HG03558 (cell line): Measurements from ENCODE around the gene ALDH1A1.

Source experiments
- ATAC-seq: cut with Tn5 transposase; IDR thresholded peaks from one replicate; pipeline ENCODE4 v1.9.1; 2021; ENCODE audit warnings: moderate number of reproducible peaks; ENCODE audit not compliant: unreplicated experiment; ENCODE audit errors: extremely low read depth

ALDH1A1 gene

DNA sequence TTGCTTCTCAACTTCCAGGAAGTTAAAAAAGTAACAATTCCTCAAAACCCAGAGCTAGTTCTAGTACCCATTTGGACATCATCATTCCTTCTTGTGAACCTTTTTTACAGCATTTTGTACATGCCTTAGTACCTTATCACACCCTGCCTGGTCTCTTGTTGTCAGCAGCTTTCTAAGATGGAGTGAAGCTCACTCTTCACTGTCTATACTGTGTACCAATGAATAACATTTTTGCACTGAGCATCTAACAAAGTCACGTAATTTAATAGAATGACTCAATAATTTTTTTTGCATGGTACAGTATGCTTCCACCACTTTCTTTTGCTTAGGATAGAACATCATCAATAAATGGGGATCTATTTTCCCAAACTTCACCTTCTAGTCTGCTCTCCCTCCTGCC lies 29.8 kb downstream of the ALDH1A1 start:
- no peak for ATAC-seq

- no peak for ATAC-seq
These were observed 30.8 kb downstream of the ALDH1A1 start for GRCh38 chr9:72921888-72922654.

DNA sequence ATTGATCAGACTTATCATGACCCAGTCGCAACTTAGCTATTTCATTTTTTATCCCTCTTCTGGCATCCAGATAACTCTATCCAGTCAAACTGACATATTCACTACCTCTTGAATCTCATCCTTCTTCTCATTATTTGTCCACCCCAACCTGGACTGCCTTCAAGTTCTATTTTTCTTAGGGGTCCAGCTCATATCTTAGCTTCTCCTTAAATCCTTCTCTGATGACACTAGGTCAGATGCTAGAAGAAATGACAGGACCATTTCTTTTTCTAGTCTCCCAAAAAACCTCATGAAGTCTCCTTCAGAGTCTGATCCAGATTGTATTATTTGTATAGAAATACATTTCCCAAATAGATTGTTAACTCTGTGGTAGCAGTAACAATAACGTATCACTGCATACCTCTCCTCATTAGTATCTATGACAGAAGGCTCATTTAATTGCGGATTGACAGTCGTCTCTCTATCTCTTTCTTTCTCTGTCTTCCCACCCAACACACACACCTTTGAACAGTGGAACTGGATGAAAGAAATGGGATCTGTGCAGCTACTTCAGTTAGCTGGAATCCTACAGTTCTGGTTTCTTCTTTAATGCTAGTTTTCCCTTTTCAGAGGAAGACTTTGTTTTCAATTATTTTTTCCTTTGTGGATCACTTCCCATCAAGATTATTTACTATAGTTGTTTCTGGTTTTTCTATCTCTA lies 33.5 kb downstream of the ALDH1A1 start:
- ATAC-seq = no peak

DNA sequence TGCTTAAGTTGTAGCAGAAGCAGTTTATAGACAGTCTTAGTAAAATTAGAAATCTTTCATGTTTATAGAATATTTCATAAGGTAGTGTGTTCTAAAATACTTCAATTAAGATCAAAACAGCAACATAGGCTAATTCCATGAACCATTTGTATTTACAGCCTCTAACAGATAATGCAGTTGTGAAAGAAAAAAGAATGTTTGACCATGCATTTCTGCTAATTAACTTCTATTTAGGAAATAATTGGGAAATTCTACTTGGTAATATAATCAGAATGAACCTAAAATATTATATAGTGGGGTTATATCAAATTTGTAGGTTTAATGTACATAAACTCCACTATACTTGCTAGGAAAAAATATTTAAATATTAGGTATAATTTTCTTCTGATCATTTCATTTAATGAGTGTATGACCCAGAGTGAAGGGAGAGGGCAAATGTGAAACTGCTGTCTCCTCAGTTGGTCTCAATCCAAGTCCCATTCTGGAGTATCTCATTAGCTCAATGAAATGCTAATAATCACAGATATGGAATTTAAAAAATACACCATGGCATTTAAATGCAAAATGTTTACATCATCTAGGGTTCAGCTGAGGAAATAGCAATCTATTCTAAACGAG lies 34.9 kb downstream of the ALDH1A1 start:
- no peak for ATAC-seq

DNA sequence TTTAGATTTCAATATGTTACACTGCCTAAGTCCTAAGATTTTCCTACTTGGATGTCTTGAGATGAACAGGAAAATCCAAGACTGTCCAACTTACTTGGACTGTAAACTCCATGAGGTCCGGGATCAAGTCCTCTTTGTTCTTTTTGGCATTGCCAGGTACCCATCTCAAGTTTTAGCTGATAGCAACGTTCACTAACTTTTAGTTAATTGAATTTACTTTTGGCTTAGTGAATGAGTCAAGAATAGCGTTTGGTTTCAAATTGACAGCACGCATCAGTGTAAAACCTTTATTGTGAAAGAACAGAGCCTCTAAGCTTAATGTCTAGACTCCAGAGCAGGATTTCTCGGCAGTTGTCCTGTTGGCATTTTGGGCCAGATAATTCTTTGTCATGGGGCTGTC lies 37.2 kb downstream of the ALDH1A1 start:
- no peak for ATAC-seq

DNA sequence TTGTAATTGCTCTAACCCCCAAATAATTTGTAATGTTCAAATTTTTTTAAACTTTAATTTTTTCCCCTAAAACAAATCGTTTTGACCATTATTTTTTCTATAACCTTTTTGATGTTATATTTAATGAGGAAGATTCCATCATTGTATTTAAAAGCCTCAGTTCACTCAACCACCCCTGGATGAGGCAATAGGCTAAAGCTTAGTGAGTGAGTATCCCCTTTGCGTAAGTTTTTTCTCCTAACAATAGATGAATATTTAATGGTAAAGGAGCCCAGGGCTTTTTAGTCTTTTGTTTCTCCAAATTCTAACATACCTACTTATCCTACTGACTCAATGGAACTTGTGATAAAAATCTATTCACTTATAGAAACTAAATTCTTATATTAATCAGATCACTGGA lies 38.1 kb downstream of the ALDH1A1 start:
- ATAC-seq = no peak

DNA sequence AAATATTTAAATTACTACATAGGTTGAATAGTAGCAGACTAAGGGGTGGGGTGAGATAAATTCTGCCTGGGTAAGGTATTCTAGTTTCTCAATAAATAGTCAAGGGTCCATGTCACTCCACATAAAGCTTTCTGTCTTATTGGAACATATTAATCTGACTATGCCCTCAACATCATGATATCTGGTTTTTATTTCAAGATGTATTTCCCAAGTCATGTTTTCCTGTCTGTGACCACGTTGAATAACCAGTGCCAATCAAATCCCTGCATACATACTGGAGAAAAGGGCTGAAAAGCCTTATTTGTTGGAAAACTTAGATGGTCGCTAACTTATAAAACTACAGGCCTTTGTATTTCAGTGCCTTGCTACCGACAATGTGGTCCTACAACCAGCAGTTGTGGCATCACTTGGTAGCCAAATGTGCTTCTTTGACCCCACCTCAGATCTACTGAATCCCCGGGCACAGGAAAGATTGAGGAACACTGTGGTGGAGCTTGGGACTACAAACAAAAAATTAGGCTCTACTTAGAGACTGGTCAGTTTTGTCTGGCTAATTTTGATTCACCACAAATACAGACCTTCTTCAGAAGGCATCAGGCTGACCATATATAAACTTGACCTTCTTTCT lies 39.4 kb downstream of the ALDH1A1 start:
- no peak for ATAC-seq

GRCh38 chr9:72912476-72913381 lies 40.1 kb downstream of the ALDH1A1 start:
- ATAC-seq = no peak

GRCh38 chr9:72911816-72912215 lies 41.0 kb downstream of the ALDH1A1 start:
- no peak for ATAC-seq

DNA sequence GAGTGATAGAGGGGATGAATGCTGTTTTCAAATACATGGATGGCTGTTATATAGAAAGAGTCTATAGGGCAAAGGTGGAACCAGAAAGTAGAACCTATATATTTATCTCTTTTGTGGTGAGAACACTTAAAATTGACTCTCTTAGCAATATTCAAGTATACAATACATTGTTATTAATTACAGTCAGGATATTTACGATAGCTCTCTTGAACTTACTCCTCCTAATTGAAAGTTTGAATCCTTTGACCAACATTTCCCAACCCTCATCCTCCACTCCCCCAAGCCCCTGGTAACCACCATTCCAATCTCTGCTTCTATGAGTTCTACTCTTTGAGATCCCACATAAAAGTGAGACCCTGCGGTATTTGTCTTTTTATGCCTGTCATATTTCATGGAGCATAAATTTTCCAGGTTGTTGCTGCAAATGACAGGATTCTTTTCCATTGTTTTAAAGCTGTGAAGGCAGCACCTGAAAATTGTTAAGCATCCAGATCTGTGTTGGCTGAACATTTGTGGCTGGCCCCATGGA lies 41.5 kb downstream of the ALDH1A1 start:
- no peak for ATAC-seq

DNA sequence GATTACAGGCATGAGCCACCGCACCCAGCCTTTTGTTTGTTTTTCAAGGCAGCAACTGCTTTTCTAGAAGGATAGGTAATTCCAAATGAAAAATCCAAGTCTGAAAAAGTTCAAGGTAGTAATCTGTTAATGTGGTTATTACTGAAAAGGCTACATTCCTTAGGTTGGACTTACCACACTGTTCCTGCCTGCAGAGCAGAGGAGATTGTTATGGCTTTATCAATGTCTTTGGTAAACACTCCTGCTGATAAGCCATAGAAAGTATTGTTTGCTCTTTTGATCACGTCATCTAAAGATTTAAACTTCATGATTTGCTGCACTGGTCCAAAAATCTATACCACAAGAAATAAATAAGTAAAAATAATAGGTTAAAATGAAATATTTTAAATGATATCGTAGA lies 43.4 kb downstream of the ALDH1A1 start:
- no peak for ATAC-seq

GRCh38 chr9:72907421-72907820 lies 45.4 kb downstream of the ALDH1A1 start:
- ATAC-seq = no peak

- no peak for ATAC-seq
These were observed 46.0 kb downstream of the ALDH1A1 start for GRCh38 chr9:72906810-72907209.

GRCh38 chr9:72905514-72906480 lies 47.1 kb downstream of the ALDH1A1 start:
- no peak for ATAC-seq

- ATAC-seq = no peak
These were observed 48.4 kb downstream of the ALDH1A1 start for GRCh38 chr9:72904267-72905093.

- ATAC-seq = no peak
These were observed 49.8 kb downstream of the ALDH1A1 start for GRCh38 chr9:72903103-72903502.

DNA sequence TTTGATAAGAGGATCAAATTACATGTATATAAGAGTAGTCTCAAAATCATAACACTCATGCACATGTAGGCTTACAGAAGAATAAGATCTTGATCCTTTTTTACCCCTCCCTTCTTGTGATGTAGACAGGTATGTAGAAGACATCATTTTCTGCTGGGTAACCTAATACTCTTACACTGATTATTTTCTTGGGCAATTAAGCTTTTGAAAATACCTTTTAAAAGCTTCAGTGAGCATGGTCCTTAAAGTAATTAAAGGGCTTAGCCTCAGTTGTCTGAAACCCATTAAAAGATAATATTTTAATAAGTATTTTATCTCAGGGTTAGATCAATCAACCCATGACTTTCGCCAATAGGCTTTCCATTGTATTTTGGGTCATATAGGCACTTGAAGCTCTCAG lies 50.6 kb downstream of the ALDH1A1 start:
- no peak for ATAC-seq
